Activated T-helper 9 cell treated with anti-CD3 and anti-CD28 coated beads, Interleukin-2, amount 50 U/mL, for 16 hours (primary cell): Measurements from ENCODE around the gene METTL8.
"Not testable (repeated sequence)": the region's sequence is repeated elsewhere in the genome, so short reads cannot be mapped to it uniquely, and the experiment has no call there.

Experiments used
- DNase-seq: peaks from one replicate; pipeline ENCODE4 v3.0.0-alpha.2; 2020; ENCODE audit warnings: low read depth

METTL8 gene

GRCh38 chr2:171399292-171399691 is 34.5 kb downstream of the METTL8 start:
- DNase-seq, result no peak

GRCh38 chr2:171394164-171394740 is 39.5 kb downstream of the METTL8 start:
- no peak for DNase-seq

- DNase-seq, result no peak
These were observed 40.3 kb downstream of the METTL8 start for GRCh38 chr2:171393487-171393886.

GRCh38 chr2:171391532-171391931 is 42.3 kb downstream of the METTL8 start:
- DNase-seq, result no peak

- no peak for DNase-seq
These were observed 42.8 kb downstream of the METTL8 start for GRCh38 chr2:171390941-171391516.

GRCh38 chr2:171389780-171390179 is 44.0 kb downstream of the METTL8 start:
- no peak for DNase-seq

GRCh38 chr2:171389325-171389724 is 44.5 kb downstream of the METTL8 start:
- DNase-seq, result no peak

- no peak for DNase-seq
These were observed 46.7 kb downstream of the METTL8 start for GRCh38 chr2:171387052-171387451.

- DNase-seq, result no peak
These were observed 47.2 kb downstream of the METTL8 start for GRCh38 chr2:171386627-171387026.

GRCh38 chr2:171383134-171383533 is 50.7 kb downstream of the METTL8 start:
- DNase-seq, result no peak

GRCh38 chr2:171382175-171382574 is 51.6 kb downstream of the METTL8 start:
- not testable (repeated sequence) for DNase-seq

GRCh38 chr2:171377852-171378251 is 55.9 kb downstream of the METTL8 start:
- DNase-seq, result not testable (repeated sequence)

GRCh38 chr2:171367692-171368091 is 66.1 kb downstream of the METTL8 start:
- no peak for DNase-seq

GRCh38 chr2:171365778-171366177 is 68.0 kb downstream of the METTL8 start:
- no peak for DNase-seq

- no peak for DNase-seq
These were observed 68.6 kb downstream of the METTL8 start for GRCh38 chr2:171365232-171365631.

GRCh38 chr2:171362396-171362795 is 71.4 kb downstream of the METTL8 start:
- DNase-seq, result no peak

- no peak for DNase-seq
These were observed 72.9 kb downstream of the METTL8 start for GRCh38 chr2:171360905-171361304.

- not testable (repeated sequence) for DNase-seq
These were observed 80.0 kb downstream of the METTL8 start for GRCh38 chr2:171353746-171354145.

- no peak for DNase-seq
These were observed 85.7 kb downstream of the METTL8 start for GRCh38 chr2:171348056-171348455.

GRCh38 chr2:171347591-171348032 is 86.2 kb downstream of the METTL8 start:
- no peak for DNase-seq

- DNase-seq, result no peak
These were observed 86.8 kb downstream of the METTL8 start for GRCh38 chr2:171346723-171347557.

GRCh38 chr2:171345971-171346722 is 87.6 kb downstream of the METTL8 start:
- DNase-seq, result no peak
